HG03571 (cell line): ENCODE results near the gene GCLM.
A peak's percentile ranks its signal among the peaks of the same experiment; 100 is the strongest.

Source experiments
- ATAC-seq: cut with Tn5 transposase; IDR thresholded peaks from one replicate; pipeline ENCODE4 v1.9.1; 2021; ENCODE audit not compliant: unreplicated experiment

The GCLM gene

DNA sequence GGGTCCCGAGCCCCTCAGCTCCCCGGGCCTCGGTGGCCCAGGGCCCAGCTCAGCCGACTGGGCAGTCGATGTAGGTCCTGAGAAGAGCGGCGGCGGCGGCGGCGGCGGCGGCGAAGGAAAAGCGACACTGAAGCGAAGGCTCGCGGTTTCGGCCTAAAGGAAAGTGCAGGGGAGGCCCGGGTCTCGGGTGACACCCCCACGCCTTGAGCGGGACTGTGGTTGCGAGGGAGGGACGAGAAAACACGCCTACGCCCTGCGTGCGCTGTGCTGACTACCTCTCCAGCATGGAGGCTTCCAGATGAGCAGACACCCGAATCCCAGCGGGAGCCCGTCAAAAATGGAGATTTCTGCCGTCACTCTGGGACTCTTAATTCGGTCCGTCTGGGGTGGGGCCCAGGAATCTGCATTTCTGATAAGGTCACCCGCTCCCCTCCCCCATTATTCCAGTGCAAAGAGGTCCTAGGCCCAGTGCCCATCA lies 61.4 kb downstream of the GCLM start:
- peak; percentile 13 for ATAC-seq

DNA sequence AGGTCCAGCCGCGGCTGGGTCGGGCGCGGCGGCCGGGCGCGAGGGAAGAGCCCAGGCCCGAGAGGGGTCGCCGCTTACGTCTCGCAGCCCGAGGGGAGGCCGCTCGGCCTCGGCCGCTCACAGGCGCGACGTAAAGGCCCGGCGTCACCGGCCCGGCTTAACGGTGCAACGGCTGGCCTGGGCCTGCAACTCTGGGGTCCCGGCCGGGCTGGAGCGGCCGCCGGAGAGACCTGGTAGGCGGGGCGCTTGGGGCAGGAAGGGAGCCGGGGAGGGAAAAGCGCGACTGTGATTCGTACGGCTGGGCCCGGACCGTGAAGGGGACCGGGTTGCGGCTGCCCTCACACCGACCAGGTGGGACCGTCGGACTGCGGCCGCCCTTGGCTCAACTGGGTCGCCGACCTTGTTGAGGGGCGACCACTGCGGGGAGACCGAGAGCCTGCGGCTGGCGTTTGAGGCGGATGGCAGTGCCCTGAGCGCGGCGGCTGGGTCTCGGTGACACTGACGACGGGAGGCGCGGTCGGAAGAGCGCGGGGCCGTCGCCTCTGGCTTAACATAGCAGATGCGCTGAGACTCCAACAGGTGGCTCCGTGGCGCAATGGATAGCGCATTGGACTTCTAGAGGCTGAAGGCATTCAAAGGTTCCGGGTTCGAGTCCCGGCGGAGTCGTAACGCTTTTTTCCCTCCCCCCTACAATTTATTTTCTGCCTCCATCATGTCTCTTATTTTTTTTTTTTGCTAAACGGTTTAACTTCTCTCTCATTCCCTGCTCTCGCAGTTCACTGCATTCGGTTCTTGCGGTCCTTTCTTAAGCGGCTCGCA lies 62.0 kb downstream of the GCLM start:
- peak; percentile 70 for ATAC-seq

DNA sequence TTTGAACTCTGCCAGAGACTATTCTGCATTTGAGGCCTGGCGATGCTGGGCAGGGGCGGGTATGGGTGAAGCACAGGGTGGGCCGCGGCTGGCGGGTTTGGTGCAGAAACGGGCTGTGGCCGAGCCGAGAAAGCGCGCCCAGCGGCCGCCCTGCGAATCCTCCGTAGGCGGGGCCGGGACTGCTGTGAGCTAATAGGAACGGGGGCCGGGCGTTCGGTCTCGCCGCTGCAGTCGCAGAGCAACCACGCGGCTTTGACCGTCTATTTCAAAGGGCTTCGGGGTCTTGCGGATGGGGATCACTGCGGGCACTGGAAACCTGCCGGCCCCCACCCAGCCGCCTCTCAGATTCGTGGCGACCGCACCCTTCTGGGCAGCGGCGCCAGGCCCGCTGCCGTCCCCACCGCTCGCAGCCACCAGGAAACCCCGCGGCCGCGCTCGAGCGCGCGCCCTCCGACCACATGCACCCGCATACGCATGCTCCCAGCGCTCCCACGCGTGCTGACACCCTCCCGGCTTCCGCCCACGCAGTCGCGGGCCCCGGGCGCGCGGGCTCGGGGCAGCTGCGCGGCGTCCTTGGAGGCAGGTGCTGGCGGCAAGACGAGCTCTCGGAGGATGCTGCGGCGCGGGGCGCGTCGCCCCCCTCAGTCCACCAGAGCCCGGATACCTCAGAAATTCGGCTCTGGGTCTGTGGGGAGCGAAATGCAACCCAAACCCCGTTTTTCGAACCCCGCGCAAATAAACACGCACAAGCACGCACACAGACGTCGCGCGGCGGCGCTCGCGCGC lies 62.8 kb downstream of the GCLM start:
- peak; percentile 51 for ATAC-seq

DNA sequence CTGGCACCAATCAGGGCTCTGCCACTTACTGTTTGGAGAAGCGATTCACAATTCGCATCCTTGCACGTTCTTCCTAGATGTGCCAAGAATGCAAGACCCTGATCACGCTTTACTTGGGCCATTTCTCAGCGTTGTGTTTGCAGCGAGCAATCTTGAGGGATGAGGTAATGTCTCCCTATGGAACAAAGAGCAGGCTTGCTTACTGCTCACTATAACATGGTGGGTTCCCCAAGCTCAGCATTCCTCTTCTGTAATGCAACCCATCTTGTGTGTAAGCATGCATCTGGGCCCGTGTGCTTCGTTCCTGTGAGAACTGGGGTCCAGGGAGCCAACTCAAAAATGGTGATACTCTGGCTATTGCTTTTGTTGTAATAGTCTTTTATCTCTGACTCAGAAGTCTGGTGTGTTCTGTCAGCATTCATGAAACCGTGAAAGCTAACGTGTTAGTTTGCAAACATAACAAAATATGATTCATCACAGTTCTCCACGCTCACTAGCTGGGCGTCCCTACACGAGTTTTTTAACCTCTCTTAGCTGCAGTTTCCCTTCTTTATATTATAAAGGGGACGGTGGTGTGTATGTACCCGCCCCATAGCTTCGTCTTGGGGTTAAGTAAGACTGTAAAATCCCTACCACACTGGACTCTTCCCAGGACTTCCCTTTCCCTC lies 63.6 kb downstream of the GCLM start:
- ATAC-seq: peak; percentile 8

DNA sequence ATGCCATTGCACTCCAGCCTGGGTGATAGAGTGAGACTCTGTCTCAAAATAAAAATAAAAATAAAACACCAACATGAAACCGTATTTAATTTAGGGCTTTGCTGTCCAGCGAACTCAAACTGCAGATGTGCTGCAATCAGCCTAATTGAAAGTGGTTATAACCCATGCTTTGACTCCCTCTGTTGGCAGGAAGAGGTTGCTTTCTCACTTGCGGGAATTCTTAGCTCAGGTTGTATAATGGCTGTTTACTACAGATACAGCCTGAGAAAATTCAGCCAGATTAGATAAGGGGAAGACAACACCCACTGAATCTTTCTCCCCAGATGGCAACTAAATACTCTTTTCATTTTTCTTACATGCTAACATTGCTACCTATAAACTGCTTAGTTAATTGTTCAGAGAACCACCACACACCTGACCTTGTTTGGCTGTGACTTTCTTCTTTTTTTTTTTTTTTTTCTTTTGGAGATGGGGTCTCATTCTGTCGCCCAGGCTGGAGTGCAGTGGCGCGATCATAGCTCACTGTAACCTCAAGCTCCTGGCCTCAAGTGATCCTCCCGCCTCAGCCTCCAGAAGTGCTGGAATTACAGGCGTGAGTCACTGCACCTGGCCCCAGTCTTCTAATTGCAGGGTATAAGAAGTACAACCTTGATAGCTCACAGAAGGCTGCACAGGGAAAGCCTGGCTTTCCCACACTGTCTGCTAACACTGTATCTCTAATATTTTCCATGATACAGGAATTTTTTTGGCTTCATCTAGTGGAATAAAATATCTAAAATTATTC lies 64.8 kb downstream of the GCLM start:
- no peak for ATAC-seq

DNA sequence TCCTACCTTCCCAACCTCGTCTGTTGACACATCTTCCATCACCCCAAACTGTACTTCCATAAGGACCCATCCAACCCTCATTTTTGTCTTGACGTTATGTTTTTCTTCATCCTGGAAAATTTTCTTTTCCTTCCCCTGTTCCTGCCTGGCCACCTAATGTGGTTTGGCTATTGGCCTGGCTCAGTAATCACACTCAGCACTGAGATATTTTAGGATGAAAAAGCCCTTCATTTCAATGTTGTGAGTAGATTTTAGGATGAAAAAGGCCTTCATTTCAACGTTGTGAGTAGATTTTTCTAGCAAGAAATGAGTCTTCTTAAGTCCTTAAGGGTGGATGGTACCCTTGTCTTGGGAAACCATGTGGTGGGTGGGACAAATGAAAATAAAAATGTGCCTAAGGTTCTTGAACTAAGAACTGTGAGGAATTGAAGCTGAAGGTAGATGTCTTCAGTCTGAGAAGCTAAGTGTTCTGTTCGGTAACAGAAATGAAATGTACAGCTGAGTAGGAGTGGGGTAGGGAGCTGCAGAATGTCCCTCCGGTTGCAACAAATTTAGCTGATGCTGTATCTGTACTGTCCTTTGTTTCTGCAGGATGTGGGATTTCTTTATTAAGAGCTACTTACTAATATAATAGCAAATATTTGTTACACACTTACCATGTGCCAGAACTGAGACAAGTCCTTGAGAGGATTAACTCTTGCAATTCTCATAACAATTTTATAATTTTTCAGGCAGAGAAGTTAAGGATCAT lies 66.3 kb downstream of the GCLM start:
- no peak for ATAC-seq

DNA sequence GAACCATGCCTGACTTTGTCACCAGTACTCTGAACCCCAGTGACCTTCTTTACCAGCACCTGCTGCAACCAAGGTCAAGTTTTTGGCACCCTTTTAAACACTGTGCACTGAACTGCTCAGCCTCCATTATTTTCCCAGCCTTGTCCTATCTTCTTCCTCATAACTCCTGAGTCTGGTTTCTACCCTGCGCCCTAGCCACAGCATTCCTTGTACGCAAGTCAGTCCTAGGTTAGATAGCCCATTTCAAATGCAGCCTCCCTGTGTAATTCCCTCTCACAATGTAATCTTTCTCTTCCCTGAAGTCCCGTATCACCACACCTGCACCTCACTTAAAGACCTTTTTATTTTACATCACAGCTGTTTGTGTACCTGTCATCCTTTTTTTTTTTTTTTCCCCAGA lies 67.5 kb downstream of the GCLM start:
- no peak for ATAC-seq

DNA sequence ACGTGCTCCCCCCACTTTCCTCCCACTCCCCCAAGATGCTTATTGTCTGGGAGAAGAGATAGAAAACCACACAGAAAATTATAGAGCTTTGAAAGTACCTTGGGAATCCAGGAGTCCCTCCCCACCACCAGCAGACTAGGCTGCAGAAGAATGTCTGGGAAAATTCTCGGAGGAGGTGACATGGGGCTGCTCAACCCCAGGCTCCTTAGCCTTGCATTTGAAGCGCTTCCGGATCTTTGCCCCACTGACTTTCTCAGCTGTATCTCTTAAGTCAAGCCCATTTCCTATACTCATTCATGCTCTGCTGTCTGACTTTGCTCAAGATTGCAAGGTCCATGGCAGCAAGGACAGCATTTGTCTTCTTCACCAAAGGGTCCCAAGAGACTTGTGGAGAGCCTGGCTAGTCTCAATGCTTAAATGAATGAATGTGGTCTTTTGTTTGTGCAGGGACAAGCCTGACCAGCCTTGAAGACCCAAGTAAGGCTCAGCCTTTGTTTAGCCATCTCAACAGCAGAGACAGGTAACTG lies 68.2 kb downstream of the GCLM start:
- ATAC-seq: no peak

DNA sequence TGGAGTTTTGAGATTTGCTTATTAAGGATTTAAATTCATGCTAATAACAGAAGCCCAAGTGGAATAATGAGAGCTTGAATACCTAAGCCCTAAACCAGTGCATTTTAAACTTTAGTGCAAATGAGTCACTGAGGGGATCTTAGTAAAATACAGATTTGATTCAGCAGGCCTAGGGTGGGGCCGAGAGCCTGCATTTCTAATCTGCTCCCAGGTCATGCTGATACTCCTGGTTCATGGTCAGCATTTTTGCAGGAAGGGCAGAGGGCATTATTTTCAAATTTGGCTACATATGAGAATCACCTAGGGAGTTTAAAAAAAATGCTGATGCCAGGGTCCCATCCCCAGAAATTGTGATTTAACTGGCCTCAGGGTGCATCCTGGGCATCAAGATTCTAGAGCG lies 69.5 kb downstream of the GCLM start:
- ATAC-seq: no peak

DNA sequence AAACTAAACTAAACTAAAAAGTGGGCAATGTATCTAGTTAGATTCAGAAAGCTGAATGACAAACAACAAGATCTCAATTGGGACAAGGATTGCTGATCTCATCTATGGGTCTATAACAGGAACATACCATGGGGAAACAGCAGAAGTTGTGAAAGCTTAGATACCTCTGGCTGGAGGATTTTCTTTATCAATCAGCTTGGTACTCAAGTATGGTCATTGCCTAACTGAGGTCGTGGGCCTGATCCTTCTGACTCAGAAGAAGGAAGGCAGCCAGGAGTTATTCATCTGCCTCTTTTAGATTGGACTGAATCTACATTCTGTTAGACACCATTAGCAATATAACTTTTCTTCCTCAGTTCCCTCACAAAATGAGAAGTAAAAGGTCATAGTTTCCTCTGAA lies 69.9 kb downstream of the GCLM start:
- no peak for ATAC-seq

DNA sequence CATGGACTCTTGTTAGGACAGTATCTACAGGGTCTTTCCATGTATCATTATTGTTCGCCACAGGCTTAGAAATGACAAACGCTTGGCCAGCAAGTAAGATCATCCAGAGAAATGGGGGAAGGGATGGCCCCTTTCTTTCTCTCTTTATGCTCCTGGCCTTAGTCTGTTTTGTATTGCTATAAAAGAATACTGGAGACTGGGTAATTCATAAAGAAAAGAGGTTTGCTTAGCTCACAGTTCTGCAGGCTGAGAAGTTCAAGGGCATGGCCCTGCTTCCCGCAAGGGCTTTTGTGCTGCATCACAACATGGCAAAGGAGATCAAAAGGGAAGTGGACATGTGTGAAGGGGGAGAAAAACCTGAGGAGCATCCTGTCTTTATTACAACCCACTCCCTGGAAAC lies 71.3 kb downstream of the GCLM start:
- ATAC-seq: no peak
